H4 (cell line): Measurements from ENCODE around the gene CNKSR2. TPM values are rescaled to one million over a fixed set of nuclear protein-coding genes. Genes with fewer than 3 reads are reported as not detected.

Source experiments
- DNase-seq: peaks from one replicate; pipeline ENCODE4 v3.0.0-alpha.2; 2015; ENCODE audit warnings: low spot score
- total RNA-seq: library from RNA; depleted of rRNA; stranded (reverse); fragments of >200 nt; shearing (Covaris generic); gene quantifications from 2 replicates; pipeline ENCODE4 v1.2.3, GENCODE V29; 2014; rRNA removed

CNKSR2 gene
- total RNA-seq: 4.8 and 6.0 TPM in 2 replicates

DNA sequence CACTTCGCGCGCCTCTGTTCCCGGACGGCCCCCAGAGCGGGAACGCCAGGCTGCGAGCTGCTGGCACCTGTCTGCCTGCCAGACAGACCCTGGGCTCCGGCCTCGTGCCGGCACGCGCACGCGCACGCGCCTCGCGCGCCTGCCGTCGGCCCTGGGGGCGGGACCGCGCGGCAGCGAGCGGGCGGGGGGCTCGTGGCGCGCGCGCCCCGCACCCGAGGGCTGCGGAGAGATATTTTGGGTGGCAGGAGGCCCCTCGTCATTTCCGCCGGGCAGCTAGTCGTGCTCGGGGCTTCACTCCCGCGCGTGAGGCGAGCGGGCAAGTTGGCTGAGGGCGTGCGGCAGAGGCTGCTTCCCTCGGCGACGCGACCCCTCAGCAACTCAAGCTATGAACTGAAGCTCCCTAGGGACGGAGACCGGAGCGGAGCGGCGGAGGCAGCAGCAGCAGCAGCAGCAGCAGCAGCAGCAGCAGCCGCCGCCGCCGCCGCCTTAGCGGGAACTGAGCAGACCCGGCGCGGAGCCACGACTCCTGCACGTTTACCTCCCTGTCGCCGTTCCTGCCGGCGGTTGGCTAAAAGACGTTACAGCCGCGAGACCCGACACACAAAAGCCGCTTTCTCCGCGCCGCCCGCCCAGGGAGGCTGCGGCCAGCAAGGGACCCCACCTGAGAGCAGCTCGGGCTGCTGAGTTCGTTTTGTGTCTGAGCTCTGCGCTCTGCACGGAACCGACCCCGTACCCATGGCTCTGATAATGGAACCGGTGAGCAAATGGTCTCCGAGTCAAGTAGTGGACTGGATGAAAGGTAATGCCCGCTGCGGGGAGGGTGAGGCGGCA lies at the start of gene CNKSR2:
Gene CNKSR2 (plus strand): TSS at position 256 of the 831 bp plus-strand sequence. CDS start 480 bp downstream, at position 736.
- DNase-seq: peak; percentile 44

DNA sequence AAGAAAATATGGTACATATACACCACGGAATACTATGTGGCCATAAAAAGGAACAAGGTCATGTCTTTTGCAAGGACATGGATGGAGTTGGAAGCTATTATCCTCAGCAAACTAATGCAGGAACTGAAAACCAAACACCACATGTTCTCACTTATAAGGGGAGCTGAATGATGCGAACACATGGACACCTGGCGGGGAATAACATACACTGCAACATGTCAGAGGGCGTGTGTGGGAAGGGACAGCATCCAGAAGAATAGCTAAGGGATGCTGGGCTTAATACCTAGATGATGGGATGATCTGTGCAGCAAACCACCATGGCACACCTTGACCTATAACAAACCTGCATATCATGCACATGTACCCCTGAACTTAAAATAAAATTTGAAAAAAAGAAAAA lies 19.5 kb upstream of the CNKSR2 start:
- DNase-seq: peak; percentile 12

DNA sequence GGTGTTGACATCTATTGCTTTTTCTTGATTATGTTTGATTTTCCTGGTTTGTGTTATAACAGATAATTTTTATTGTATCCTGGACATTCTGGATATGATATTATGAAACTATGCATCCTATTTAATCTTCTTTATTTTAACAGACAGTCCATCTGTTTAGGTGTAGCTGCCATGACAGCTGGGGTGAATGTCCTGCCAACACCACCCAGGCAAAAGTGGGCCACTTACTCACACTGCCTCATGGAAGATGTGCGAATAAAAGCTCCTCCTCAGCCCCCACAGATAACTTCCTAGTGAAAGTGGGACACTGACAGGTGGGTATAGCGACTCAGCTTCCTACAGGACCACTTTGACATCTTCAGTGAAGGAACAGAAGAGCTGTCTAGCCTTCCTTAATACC lies 18.4 kb upstream of the CNKSR2 start:
- no peak for DNase-seq

DNA sequence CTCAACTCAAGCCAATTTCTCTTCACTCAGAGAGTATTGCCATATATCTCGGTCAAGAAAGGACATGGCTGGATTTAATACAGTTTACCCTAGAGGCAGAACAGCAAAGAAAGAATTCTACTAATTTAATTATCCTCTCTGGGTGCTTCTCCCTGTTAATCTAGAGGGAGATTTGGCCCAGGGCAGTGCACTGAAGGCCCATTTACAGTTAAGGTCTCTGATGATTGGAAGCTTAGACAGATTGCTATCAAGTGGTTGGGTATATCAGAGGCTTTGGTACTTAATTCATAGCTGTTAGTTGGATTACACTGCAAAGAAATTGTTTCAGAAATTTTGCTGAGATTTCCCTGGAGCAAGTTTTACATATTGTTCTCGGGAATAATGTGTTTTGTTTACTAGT lies 4.6 kb upstream of the CNKSR2 start:
- DNase-seq: no peak

DNA sequence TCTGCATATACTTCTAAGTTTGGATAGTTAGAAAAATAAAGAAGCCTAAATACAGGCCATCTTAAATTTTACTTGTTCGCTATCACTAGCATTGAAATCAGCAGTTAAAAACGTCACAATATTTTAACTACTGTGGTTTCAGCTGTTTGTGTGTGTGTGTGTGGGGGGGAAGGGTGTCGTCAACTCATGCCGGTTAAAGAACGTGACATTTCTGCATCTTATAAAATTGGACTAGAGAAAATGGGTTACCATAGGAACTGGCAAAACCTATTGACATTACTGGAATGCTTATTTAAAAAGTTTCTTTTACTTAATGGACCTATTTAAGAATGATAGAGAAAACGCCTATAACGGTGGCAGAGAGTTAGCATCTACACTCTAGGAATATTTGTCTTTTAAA lies 1.2 kb upstream of the CNKSR2 start:
- DNase-seq: no peak

DNA sequence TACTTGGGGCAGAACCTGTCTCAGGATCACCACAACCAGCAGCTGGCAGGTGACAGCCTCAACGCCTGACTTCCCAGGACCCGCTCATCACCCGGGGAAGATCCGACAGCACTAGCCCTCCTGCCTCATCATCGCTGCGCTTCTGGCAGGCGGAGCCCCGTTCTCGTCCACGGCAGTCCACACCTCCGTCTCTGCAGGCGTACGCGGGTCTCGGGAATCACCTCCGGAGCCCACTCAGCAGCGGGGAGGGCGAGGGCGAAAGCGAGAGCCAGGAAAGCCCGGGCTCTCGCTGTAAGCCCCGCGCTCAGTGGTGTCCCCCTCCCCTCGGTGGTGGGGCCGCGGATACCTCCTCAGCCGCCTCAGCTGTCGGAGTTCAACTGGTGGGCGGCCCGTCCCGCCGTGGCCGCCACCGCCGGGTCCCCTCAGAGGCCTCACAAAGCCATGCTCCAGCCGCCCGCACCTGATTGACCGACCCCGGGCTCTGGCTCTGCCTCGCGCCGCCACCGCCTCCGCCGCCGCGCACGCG lies 518 bp upstream of the CNKSR2 start:
- no peak for DNase-seq

DNA sequence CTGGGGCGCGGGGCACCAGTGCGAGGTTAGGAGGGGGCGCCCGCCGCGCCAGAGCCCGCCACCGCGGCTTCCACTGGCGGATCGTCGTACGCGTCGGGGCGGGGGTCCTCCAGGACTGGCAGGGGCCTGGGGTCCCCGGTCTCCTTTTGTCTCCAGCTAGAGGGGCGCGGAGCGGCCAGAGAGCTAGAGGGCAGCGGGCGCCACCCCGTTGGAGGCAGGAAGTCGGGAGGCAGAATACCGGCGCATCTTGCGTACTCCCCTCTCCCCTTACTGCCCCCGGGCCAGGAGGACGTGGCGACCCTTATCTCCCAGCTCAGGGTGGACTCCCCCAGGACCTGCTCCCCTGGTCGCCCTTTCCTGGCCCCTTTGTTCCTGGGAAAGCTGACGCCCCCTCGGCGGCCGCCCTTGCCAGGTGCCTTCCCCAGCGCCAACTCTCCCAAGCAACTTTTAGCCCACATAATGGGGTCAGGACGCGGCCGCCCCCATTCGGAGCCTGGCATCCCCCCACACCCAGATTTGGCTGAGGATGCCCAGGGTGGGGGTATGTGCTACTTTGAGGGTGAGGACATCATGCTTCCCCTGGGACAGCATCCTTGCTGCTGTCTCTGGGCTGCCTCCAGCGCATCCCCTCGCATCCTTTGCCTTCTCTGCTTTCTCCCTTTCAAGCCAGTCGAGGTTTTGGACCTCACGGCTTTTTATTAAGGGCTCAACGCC lies 933 bp downstream of the CNKSR2 start:
- DNase-seq: no peak

DNA sequence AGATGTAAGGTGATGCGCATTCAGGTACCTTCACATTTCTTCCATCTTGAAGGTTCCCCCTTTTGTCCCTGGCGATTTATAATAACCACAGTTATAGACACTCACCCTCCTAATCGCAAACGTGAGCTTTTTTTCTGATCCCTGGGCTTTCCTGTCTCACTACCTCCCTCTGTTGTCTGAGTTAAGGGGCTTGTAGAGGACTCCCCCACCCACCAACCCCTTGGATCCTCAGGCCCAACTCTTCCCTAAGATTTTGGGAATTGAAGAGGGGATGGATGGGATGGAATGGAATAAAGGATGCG lies 1.4 kb downstream of the CNKSR2 start:
- DNase-seq: peak; percentile 3

DNA sequence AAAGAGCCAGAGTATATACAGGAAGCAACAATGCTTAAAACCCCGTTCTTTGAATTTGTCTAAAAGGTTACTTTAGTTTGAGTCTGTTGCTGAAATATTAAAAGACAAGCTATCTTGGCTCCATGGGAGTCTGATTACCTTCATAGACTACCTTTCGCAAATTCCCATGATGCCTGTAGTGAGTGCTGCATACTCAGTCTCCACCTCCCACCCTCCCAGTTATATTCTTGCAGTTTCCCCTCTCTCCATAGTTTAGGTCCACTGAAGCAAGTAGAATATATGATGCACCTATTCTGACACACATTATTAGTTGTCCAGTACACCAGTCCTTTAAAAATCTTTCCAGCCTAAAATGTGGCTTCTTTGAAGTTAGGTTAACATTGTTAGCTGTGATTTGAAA lies 2.4 kb downstream of the CNKSR2 start:
- no peak for DNase-seq

DNA sequence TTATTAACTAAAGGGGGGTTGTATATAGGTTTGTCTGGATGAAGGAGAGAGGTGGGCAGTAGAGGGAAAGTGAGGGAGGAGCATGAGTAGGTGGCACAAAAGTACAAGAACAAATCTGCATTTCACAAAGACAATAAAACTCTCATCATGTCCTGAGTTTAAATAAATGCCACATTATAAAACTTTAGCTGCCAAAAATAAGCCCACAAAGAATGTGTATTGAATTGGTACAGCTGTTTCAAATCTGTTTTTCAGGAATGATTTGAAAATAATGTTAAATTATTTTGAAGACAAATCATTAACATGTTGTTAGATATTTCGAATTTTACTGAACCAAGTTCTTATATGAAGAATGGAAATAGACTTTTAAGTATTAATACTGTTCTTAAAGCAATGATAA lies 5.8 kb downstream of the CNKSR2 start:
- no peak for DNase-seq

DNA sequence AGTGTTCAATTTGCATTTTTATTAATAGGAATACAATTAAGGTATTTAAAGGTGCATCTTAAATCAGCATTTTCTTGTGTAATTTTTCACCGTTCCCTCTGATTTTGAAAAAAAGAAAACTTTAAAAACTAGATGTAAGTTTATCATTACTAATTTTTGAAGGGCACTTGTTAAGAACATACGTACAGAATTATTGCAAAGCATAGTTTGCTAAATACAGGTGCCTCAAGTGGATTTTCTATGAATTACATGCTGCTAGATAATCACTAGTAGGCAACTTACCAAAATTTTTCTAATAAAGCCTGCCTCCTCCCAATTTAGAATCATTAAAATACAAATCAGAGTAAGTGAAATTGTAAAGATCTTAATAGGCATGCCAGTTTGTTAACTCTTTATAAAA lies 8.5 kb downstream of the CNKSR2 start:
- DNase-seq: no peak

DNA sequence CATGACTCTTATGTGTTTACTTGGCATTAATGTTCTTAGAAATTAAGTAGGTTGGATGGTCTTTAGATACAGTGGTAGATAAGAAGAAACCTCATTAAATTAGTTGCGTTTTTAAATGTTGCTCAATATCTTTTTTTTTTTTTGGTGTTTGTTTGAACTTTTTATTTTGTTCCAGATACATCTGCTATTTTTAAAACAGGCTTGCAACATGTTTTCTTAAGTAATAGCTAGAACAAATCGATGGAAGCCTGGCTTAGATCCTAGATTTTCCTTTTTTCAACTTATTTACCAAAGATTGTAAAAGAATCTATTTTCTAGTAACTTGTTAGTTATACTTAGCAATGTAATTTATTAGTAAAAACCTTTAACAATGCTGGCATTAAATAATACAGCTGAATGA lies 9.3 kb downstream of the CNKSR2 start:
- no peak for DNase-seq

DNA sequence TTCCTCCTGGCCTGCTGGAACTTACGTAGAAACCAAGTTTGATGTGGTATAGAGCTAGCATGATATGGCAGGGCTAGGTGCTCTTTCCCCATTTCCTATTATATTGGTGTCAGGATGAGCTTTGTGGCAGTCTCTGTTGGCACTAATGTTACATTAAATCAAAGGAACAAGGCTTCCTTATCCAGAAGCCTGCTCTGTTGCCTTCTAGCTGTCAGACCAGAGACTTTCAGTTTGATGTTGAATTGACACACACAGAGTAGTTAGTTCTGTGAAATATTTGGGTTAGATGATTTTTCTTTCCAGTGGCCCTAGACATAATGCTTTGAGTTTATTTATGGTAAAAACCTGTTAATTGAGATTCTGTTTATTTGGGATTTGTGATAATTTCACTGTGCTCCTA lies 10.0 kb downstream of the CNKSR2 start:
- no peak for DNase-seq

DNA sequence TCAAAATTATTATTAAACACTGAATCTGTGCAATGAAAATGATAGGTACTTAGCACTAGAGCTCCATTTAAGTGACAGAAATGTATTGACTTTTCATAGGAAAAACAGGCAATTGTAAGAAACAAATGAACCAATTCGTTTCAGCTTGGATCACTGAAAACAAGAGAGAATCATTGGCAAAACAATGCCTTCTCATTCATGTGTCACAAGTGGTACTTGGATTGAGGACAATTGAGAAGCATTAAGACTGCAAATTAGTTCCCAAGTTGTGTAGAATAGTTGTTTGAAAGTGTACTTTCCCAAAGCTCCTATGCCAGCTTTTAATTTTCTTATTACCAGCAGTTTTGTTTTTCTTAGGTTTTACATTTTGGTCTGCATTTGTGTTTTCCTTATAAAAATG lies 20.6 kb downstream of the CNKSR2 start:
- no peak for DNase-seq

DNA sequence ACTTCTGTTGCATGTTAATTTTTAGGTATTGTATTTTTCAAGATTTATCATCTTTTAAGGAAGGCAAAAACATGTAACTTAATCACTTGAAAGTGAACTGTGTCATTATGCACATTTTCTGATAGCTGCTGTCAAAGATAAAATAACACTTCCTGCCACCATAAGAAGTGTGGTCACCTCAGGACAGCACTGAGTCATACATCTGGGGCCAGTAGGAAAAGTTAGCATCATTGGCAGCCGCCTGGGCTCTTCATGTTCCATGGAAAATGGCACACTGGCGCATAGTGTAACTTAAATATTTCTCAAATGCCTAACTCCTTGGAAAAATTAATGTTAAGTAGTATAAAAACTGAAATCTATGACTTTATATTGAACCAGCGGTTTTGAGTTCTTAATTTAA lies 24.2 kb downstream of the CNKSR2 start:
- peak; percentile 66 for DNase-seq

DNA sequence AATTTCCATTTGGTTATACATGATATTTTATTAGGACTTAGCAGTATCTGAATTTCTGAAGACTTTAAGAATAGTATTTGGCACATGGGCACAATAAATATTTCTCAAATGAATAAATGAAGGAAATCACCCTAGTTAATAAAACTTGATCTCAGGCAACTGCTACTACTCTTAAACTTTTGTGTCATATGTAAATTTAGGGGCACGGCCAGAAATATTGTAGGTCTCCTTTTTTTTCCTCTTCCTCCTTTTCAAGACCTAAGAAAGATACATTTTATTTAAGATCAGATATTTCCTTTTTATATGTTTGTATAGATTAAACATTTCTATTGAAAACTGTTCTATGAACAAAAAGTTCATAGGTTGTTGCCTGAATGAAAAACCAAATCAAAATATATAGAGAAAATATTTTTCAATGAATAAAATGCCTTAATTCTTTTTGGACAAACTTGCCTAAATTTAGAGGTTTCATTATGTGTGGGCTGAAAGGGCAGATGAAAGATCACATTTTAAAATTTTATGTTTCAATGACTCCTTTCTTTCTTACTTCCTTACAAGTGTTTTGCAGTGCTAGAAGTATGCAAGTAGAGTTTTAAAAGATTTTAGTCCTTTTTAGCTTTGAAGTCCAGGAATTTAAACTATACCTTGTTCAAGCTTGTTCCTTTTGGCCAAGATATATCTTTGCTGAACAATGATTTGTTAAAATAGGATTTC lies 26.3 kb downstream of the CNKSR2 start:
- no peak for DNase-seq

DNA sequence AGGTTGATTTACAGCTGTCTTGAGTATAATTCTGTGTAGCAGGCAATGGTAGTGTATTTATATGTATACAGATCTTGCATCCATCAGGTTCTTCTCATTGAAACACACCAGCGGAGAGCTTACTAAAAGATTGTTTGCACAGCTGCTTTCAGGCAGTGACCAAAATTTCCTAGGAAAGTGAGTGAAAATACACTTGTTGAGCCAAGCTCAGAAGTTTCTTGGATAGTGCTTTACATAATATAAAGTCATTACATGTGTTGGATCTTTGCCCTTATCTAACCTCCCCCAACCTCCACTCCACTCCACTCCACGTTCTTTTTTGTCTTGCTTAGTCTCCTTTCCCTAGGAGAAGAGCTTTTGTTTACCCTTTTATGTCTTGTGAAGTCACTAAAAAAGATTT lies 34.1 kb downstream of the CNKSR2 start:
- DNase-seq: no peak

DNA sequence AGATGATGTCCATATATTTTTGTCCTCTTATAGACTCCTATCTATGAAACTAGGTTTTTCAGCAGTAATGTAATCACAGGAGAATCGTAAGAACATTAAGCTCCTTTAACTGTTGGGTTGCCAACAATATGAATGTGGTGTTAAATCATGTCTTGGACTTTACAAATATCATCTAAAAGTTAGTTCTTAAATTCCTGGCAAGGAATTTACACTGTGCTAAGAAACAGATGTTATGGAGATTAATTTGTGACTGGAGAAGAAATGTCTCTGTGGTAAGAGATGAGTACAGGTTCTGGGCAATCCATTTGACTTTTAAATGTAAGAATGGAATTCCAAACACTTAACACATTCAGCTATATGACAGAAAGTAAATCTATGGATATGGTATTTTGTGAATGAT lies 34.6 kb downstream of the CNKSR2 start:
- no peak for DNase-seq

DNA sequence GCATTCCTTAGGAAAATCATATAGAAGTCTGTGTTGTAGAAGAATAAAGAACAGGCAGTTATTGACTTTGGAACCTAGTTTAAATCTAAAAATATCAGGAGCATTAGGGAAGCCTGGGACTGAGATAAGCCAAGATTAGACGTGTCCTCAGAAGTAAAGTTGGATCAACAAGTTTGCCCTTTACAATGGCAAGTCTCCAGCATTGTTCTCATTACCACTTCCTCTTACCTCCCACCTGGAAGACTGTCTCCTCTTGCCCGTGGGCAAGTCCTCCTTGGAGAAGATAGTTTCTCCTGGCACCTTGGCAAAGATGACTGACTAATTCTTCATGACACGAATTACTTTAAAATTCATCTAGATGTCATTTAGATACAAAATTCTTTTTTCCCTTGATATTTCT lies 37.8 kb downstream of the CNKSR2 start:
- peak; percentile 3 for DNase-seq

DNA sequence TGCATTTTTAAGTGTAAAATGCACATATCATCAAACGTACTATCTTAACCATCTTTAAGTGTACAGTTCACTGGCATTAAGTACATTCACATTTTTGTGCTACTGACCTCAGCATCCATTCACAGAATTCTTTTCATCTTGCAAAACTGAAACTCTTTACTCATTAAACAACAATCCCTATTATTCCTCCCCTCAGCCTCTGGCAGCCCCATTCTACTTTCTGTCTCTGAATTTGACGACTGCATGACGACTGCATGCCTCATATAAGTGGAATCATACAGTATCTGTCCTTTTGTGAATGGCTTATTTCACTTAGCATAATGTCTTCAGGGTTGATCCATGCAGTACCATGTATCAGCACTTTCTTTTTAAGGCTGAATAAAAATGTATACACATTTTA lies 38.7 kb downstream of the CNKSR2 start:
- no peak for DNase-seq

DNA sequence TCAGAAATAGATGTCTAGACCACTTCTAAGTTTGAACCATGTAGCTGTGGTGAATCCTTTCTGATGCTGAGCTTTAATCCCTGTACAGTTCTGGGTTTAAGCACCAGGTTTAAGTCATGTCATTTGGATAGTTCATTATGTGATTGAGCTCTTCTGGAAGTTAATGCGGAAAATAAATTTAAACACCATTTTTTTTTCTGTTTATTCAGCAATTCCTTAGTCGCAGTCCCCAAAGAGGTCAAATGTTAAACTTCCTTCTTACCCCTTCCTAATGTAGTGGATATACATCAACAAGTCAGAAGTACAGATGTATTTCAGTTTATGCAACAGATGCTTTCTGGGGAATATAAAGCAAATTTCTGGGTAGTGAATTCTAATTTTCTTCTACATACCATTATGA lies 52.9 kb downstream of the CNKSR2 start:
- DNase-seq: no peak

DNA sequence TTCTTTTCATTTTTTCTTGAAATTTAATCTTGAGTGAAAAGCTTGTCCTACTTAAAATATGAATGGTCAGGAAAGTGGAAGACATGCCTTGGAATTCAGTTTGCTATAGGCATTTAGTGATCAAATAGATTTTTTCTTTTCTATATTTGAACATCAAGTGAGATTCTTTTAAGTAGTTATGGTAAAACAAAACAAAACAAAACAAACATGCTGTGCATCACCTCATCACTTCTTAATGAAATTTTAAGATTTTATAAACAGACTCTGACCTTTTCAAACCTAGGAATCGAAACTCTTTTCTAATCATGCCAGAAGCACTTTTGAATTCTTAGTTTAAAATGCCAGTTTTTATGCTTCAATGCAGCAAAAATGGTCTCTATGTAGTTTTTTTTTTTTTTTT lies 62.8 kb downstream of the CNKSR2 start:
- no peak for DNase-seq

DNA sequence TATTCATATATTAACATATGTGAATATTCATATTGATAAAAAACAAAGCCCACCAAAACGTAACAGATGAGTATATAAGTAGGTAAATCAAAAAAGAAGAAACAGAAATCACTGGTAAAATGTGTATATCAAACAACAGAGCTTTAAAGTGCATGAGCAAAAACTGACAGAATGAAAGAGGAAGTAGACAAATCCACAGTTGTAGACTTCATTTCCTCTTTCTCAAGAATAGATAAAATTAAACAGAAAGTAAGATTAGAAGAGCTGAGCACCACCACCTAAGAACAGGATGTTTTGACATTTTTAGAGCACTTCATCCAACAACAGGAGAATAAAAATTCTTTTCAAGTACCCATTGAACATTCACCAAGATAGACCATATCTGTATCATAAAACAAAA lies 64.6 kb downstream of the CNKSR2 start:
- DNase-seq: no peak
